Ureter (tissue), 1 donor: ENCODE results near the gene PCAT6. TPM values are rescaled to one million over a fixed set of nuclear protein-coding genes. Genes with fewer than 3 reads are reported as not detected.

Experiments
- DNase-seq: peaks from one replicate; pipeline ENCODE4 v3.0.0-alpha.2; 2020; ENCODE audit warnings: low spot score
- total RNA-seq: library from RNA; stranded (reverse); gene quantifications from one replicate; pipeline ENCODE4 v1.2.4, GENCODE V29; 2023
- donor health status: DM: yes; HTN: yes; CAD: no.

The PCAT6 gene
- total RNA-seq, 1 donor from 2014 or later, result 2.6 TPM

GRCh38 chr1:202848191-202848542 lies 37.4 kb downstream of the PCAT6 start:
- DNase-seq, result no peak

- DNase-seq, result no peak
Observed at GRCh38 chr1:202850593-202851362, 40.0 kb downstream of the PCAT6 start.

GRCh38 chr1:202852163-202852904 lies 41.6 kb downstream of the PCAT6 start:
- peak; percentile 55 for DNase-seq

- DNase-seq, result no peak
Observed at GRCh38 chr1:202854787-202855186, 44.0 kb downstream of the PCAT6 start.

- no peak for DNase-seq
Observed at GRCh38 chr1:202856014-202856413, 45.3 kb downstream of the PCAT6 start.

- DNase-seq, result no peak
Observed at GRCh38 chr1:202857136-202857610, 46.4 kb downstream of the PCAT6 start.

- DNase-seq, result no peak
Observed at GRCh38 chr1:202858331-202858730, 47.6 kb downstream of the PCAT6 start.

- no peak for DNase-seq
Observed at GRCh38 chr1:202858789-202859414, 48.1 kb downstream of the PCAT6 start.

GRCh38 chr1:202860744-202861419 lies 50.1 kb downstream of the PCAT6 start:
- peak; percentile 67 for DNase-seq

Other genes starting within 250 kb of the PCAT6 start
- not detected for gene SYT2, start 100.5 kb upstream of the PCAT6 start, total RNA-seq
- gene KDM5B, start 2.5 kb upstream of the PCAT6 start, total RNA-seq, result 139 TPM
- 6.9 TPM for gene RABIF, start 78.2 kb downstream of the PCAT6 start, total RNA-seq
- 35.4 TPM for gene KLHL12, start 116.3 kb downstream of the PCAT6 start, total RNA-seq
- 86.0 TPM for gene ADIPOR1, start 147.4 kb downstream of the PCAT6 start, total RNA-seq
- 142 TPM for gene CYB5R1, start 156.3 kb downstream of the PCAT6 start, total RNA-seq
- 50.7 TPM for gene TMEM183A, start 196.4 kb downstream of the PCAT6 start, total RNA-seq
- gene PPFIA4, start 215.5 kb downstream of the PCAT6 start, total RNA-seq, result 2.4 TPM